ENCODE measurements around the gene RBM47. TPM values are rescaled to one million over a fixed set of nuclear protein-coding genes. Genes with fewer than 3 reads are reported as not detected.
"Not testable (repeated sequence)": the region's sequence is repeated elsewhere in the genome, so short reads cannot be mapped to it uniquely, and the experiment has no call there.

RBM47 gene
- total RNA-seq, 1 donor: 0.72 TPM

DNA sequence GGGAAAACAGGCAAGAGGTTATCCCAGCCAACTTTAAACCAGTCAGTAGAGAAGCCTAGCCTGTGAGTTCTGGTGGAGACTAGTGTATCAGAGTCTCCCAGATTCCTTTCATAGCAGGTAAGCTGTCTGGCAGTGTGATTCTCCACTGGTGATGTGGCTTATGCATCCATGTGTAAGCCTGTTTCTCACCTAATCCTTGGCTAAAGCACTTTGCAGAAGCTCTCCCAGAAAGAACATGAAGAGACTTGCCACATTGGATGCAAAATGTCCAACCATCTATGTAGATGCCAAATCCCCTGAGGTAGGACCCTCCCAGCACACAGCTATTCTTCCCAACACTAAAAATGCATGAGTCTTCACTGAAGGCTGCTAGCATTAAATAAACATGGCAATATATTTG lies 182.8 kb downstream of the RBM47 start:
- no peak overlapping the region for H3K4me3 ChIP-seq (ENCODE audit: low read depth, low read length)
- TF ChIP-seq, protein P1, sequence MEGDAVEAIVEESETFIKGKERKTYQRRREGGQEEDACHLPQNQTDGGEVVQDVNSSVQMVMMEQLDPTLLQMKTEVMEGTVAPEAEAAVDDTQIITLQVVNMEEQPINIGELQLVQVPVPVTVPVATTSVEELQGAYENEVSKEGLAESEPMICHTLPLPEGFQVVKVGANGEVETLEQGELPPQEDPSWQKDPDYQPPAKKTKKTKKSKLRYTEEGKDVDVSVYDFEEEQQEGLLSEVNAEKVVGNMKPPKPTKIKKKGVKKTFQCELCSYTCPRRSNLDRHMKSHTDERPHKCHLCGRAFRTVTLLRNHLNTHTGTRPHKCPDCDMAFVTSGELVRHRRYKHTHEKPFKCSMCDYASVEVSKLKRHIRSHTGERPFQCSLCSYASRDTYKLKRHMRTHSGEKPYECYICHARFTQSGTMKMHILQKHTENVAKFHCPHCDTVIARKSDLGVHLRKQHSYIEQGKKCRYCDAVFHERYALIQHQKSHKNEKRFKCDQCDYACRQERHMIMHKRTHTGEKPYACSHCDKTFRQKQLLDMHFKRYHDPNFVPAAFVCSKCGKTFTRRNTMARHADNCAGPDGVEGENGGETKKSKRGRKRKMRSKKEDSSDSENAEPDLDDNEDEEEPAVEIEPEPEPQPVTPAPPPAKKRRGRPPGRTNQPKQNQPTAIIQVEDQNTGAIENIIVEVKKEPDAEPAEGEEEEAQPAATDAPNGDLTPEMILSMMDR (IDR thresholded peaks at IDR 0.05; ENCODE audit: insufficient read depth, low read length): no peak
- no peak for DNase-seq (ENCODE audit: low read depth)

DNA sequence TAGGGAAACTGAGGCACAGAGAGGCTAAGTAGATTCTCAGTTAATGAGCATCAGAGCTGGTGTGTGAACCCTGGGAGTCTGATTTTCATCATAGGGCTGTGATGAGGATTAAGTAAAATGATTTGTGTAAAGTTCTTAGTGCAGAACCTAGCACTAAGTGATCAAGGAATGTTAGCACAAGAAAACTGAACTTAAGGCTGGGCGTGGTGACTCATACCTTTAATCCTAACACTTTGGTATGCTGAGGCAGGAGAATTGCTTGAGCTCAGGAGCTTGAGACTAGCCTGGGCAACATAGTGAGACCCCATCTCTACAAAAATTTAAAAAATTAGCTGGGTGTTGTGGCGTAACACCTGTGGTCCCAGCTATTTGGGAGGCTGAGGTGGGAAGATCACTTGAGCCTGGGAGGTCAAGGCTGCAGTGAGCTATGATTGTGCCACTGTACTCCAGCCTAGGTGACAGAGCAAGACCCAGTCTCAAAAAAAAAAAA lies 183.4 kb downstream of the RBM47 start:
- not testable (repeated sequence) for H3K4me3 ChIP-seq (ENCODE audit: low read depth, low read length)

DNA sequence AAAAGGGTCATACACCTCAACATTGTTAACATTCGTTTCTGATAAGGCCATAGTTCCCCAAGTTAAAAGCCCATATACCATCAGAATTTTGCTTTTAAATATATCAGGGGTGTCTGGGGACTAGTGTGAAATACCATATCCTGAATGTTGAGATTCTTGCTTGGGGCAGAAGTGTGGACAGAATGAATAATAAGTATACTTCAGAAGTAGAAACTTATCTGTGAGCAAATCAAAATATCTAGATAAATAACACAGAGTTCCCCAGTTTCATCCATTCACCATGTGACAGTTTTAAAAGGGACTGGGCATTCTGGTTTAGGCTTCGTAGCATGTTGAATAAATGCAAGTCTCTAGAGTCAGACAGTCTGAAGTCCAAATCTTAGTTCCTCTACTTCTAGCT lies 184.0 kb downstream of the RBM47 start:
- H3K4me3 ChIP-seq (ENCODE audit: low read depth, low read length): no peak overlapping the region
- DNase-seq (ENCODE audit: low read depth): no peak
- TF ChIP-seq, protein P1 (IDR thresholded peaks at IDR 0.05; ENCODE audit: insufficient read depth, low read length): no peak

More for the DNA sequence above, 183.4 kb downstream of the RBM47 start:
- DNase-seq (ENCODE audit: low read depth): not testable (repeated sequence)

DNA sequence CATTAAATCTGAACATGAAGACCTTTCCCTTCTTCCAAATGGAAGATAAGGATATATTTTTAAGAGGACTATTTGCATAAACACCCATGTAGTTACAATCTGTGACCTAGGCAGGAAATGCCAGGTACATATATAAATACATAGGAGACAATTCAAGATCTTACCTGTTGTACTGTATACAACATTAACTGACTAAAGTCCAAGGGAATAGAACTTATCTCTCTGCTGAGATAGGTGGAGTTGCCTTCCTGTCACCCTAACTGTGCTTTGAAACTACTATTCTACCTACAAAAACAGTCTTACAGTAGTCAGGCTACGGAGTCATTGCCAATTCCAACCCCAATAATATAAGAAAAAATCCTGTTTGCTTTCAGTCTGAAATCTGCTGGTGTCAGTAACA lies 188.2 kb downstream of the RBM47 start:
- H3K4me3 ChIP-seq (ENCODE audit: low read depth, low read length): no peak overlapping the region
- TF ChIP-seq, protein P1 (IDR thresholded peaks at IDR 0.05; ENCODE audit: insufficient read depth, low read length): no peak
- no peak for DNase-seq (ENCODE audit: low read depth)

DNA sequence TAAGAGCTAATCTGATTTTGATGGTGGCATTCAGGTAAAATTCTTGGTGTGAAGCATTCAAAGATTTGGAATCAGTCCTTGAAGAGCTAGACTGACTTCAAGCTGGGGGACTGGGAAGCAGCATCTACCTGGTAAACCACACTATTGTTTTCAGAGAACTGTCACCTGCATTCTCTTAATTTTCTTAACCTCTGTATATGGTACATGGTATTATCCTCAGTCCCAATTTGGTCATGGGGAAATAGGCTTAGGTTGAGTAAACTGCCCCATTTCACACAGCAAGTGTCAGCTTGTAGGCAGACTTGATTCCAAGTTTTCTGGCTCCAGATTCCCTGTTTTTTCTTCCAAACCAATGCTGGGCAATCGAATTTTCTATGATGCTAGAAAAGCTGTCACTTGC lies 190.1 kb downstream of the RBM47 start:
- TF ChIP-seq, protein P1 (IDR thresholded peaks at IDR 0.05; ENCODE audit: insufficient read depth, low read length): no peak
- no peak for DNase-seq (ENCODE audit: low read depth)
- no peak overlapping the region for H3K4me3 ChIP-seq (ENCODE audit: low read depth, low read length)

DNA sequence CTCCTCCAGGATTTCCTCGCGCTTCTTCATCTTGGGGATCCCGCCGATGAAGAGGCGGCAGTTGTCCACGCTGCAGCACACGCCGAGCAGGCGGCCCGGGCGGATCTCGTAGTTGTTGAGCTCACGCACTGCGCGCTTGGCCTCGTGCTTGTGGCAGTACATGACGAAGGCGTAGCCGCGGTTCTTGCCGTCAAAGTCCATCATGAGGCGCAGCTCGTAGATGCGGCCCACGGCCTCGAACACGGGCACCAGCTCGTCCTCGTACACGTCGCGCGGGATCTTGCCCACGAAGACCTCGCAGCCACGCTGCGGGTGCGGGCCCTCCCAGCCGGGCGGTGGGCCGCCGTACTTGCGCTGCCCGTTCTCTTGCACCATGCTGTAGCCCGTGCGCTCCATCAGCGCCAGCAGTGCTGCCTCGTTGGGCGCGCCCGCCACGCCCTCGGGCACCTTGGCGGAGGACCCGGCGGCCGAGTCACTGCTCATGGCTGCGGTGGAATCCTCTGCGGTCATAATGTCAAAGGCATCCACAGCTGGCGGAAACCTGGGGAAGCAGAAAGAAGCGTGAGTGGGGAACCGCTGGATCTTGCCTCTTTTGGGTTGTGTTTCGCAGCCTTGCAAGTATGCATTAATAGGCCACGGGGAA lies 191.2 kb downstream of the RBM47 start:
- TF ChIP-seq, protein P1 (IDR thresholded peaks at IDR 0.05; ENCODE audit: insufficient read depth, low read length): no peak
- H3K4me3 ChIP-seq (ENCODE audit: low read depth, low read length): no peak overlapping the region
- DNase-seq (ENCODE audit: low read depth): no peak

DNA sequence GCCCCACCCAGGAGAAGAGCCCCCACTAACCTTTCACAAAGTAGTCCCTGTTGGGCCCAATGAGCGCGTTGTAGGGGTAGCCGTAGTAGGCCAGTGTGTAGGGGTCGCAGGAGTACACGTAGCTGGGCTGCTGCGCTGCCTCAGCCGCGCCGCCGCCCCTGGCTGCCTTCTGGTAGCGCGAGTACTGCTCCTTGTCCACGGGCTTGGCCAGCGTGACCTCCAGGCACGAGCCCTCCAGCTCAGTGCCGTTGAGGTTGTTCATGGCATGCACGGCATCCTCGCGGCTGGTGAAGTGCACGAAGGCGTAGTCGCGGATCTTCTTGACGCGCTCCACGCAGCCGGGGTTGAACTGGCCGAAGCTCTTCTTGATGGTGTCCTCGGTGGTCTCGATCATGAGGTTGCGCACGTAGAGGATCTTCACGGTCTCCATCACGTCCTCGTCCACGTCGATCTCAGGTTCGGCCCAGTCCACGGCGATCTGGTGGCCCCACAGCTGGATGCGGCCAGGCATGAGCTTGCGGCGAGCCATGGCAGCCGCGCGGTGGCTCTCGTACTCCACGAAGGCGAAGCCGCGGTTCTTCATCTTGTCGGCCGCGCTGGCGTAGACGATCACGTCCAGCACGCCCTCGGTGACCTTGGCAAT lies 191.8 kb downstream of the RBM47 start:
- DNase-seq (ENCODE audit: low read depth): no peak
- no peak overlapping the region for H3K4me3 ChIP-seq (ENCODE audit: low read depth, low read length)
- TF ChIP-seq, protein P1 (IDR thresholded peaks at IDR 0.05; ENCODE audit: insufficient read depth, low read length): no peak

DNA sequence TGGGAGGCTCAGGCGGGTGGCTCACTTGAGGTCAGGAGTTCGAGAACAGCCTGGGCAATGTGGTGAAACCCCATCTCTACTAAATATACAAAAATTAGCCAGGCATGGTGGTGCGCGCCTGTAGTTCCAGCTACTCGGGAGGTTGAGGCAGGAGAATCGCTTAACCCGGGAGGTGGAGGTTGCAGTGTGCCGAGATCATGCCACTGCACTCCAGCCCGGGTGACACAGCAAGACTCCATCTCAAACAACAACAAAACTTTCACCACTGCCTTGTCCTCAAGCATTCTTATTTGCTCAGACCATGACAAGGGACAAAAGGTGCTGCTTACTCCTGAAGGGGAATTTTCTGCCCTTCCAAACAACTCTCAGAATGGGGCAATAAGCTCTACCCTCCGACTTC lies 194.4 kb downstream of the RBM47 start:
- not testable (repeated sequence) for DNase-seq (ENCODE audit: low read depth); H3K4me3 ChIP-seq (ENCODE audit: low read depth, low read length)

Measured in fibroblast of the aortic adventitia (primary cell).